OCI-LY7 (cell line): Measurements from ENCODE around the gene PODXL2. TPM values are rescaled to one million over a fixed set of nuclear protein-coding genes. Genes with fewer than 3 reads are reported as not detected.
A peak's percentile ranks its signal among the peaks of the same experiment; 100 is the strongest.

Experiments used
- BruUV-seq: library from RNA; stranded (reverse); fragments of 400-500 nt; replicated peaks from 2 replicates; lab custom pipeline; 2021; lab: Mats Ljungman, UMichigan
- CTCF ChIA-PET: fragments of 300-600 bp; sonication (Branson Sonifier 250); formaldehyde crosslinking; loops from one replicate; lab custom pipeline; 2022; ENCODE audit warnings: antibody characterized with exemption; ENCODE audit not compliant: unreplicated experiment; lab: Charles Lee
- POLR2A ChIA-PET: fragments of 300-600 bp; sonication (Branson Sonifier 250); formaldehyde crosslinking; loops from one replicate; lab custom pipeline; 2022; ENCODE audit warnings: antibody characterized with exemption; lab: Charles Lee
- DNase-seq: peaks from one replicate; pipeline ENCODE4 v3.0.0-alpha.2; 2015; ENCODE audit warnings: low spot score
- H2AFZ ChIP-seq: fragments of 200-600 bp; sonication (generic), shearing (Covaris generic); 2 replicates; pipeline ENCODE4 v1.6.1; 2014; ENCODE audit warnings: mild to moderate bottlenecking, antibody characterized with exemption, low read length, moderate library complexity
- H3K27ac ChIP-seq: fragments of 200-600 bp; sonication (generic); 2 replicates; pipeline ENCODE4 v1.5.1; 2014; ENCODE audit warnings: mixed run types, low read depth, mild to moderate bottlenecking, moderate library complexity, low read length, inconsistent platforms; ENCODE audit not compliant: poor library complexity, severe bottlenecking
- H3K36me3 ChIP-seq: fragments of 200-600 bp; sonication (generic); 2 replicates; pipeline ENCODE4 v1.6.1; 2014; ENCODE audit warnings: mild to moderate bottlenecking, antibody characterized with exemption, low read length, moderate library complexity, mixed read lengths; ENCODE audit not compliant: insufficient read depth
- H3K4me1 ChIP-seq: fragments of 200-600 bp; sonication (generic); 2 replicates; pipeline ENCODE4 v1.5.1; 2014; ENCODE audit warnings: mild to moderate bottlenecking, low read length; ENCODE audit not compliant: insufficient read depth, poor library complexity, severe bottlenecking
- H3K4me2 ChIP-seq: fragments of 200-600 bp; sonication (generic); 2 replicates; pipeline ENCODE4 v1.6.1; 2014; ENCODE audit warnings: mild to moderate bottlenecking, low read length
- H3K4me3 ChIP-seq: fragments of 200-600 bp; sonication (generic); 2 replicates; pipeline ENCODE4 v1.5.1; 2014; ENCODE audit warnings: mild to moderate bottlenecking, low read depth, low read length; ENCODE audit not compliant: poor library complexity, severe bottlenecking
- H3K79me2 ChIP-seq: fragments of 200-600 bp; sonication (generic); 2 replicates; pipeline ENCODE4 v1.6.1; 2016; ENCODE audit warnings: low read depth, mild to moderate bottlenecking, low read length, moderate library complexity, mixed read lengths; ENCODE audit not compliant: insufficient read depth
- H3K9me2 ChIP-seq: fragments of 200-600 bp; sonication (generic); 2 replicates; pipeline ENCODE4 v1.6.1; 2016; ENCODE audit warnings: mild to moderate bottlenecking, low read length, mixed read lengths; ENCODE audit not compliant: insufficient read depth
- H3K9me3 ChIP-seq: fragments of 200-600 bp; sonication (generic); 2 replicates; pipeline ENCODE4 v1.6.1; 2014; ENCODE audit warnings: mild to moderate bottlenecking, mixed run types, low read length, mixed read lengths
- H4K20me1 ChIP-seq: fragments of 200-600 bp; sonication (generic); 2 replicates; pipeline ENCODE4 v1.6.1; 2014; ENCODE audit warnings: mild to moderate bottlenecking, antibody characterized with exemption, low read length, moderate library complexity, mixed read lengths; ENCODE audit not compliant: insufficient read depth
- EZH2phosphoT487 ChIP-seq: fragments of 200-600 bp; sonication (generic); IDR thresholded peaks from 2 replicates; pipeline ENCODE4 v1.6.1; 2018; ENCODE audit warnings: low read depth, borderline replicate concordance, mild to moderate bottlenecking, mixed run types, antibody characterized with exemption, low read length, moderate library complexity, mixed read lengths
- intact Hi-C: fragments of 100-400 bp; cut with micrococcal nuclease; formaldehyde crosslinking; loops from one replicate; pipeline ENCODE4 v1.10.0; 2022; ENCODE audit not compliant: unreplicated experiment
- total RNA-seq, 2 experiments: library from RNA; depleted of rRNA in 1 of 2; stranded (reverse); fragments of >200 nt in 1 of 2; shearing (Covaris generic) in 1 of 2; gene quantifications; 2 replicates each; pipeline ENCODE4 v1.2.3, GENCODE V29; 2014 to 2022
- TF ChIP-seq, protein P1 (sequence below): fragments of 200-600 bp; sonication (generic); conservative IDR thresholded peaks from 2 replicates; pipeline ENCODE4 v1.5.1; 2014; ENCODE audit warnings: mild to moderate bottlenecking, antibody characterized with exemption, low read length, moderate library complexity, mixed read lengths

Gene PODXL2
- total RNA-seq, 2 experiments from 2014 or later: 16.1 to 29.4 TPM

DNA sequence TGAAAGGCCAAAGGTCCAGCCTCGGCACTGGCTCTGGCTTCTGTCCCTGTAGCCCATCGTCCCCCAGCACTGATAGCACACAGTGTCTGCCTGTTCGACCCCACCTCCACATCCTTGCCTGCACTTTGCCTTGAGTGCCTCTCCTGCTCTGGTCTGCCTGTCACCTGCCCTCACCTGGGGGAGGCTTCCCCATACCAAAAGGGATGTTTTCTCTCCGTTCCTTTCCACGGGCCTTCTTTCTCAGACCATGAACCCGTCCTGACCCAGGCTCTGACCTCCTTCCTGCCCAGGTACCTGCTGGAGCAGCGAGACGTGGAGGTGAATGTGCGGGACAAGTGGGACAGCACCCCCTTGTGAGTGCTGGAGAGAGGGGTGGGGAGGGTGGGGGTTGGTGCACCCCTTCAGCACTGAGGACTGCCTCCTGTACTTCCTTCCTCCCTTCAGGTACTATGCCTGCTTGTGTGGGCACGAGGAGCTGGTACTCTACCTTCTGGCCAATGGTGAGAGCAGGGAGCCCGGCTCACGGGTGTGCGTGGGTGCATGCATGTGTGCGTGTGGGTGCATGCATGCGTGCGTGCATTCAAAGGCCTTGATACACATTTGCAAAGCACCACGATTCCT lies 45.2 kb downstream of the PODXL2 start:
- POLR2A ChIA-PET: no interaction called here
- Histone ChIP-seq H3K4me1 (peaks cover 30% of the 10 kb centered on the region), H3K36me3 (no peaks in the 10 kb centered on the region), H3K4me3 (no peak overlapping the region), H3K9me3 (no peaks in the 10 kb centered on the region), H3K9me2 (no peaks in the 10 kb centered on the region), H2AFZ (no peak overlapping the region), H3K27ac (no peak overlapping the region), H3K79me2 (no peaks in the 10 kb centered on the region), H4K20me1 (no peaks in the 10 kb centered on the region), H3K4me2 (peak overlapping the region; percentile 82; the same call in 1 of the 2 replicates)
- CTCF ChIA-PET: interaction anchor here (0.6 kb wide), 1 partner anchor 18 kb away, joined by 4 read pairs; no protein-coding TSS in a partner anchor
- TF ChIP-seq, protein P1, sequence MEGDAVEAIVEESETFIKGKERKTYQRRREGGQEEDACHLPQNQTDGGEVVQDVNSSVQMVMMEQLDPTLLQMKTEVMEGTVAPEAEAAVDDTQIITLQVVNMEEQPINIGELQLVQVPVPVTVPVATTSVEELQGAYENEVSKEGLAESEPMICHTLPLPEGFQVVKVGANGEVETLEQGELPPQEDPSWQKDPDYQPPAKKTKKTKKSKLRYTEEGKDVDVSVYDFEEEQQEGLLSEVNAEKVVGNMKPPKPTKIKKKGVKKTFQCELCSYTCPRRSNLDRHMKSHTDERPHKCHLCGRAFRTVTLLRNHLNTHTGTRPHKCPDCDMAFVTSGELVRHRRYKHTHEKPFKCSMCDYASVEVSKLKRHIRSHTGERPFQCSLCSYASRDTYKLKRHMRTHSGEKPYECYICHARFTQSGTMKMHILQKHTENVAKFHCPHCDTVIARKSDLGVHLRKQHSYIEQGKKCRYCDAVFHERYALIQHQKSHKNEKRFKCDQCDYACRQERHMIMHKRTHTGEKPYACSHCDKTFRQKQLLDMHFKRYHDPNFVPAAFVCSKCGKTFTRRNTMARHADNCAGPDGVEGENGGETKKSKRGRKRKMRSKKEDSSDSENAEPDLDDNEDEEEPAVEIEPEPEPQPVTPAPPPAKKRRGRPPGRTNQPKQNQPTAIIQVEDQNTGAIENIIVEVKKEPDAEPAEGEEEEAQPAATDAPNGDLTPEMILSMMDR: no peak
- TF ChIP-seq EZH2phosphoT487: no peak
- intact Hi-C loops: loop anchor here (5.0 kb wide), 1 partner anchor 97 kb away; no protein-coding TSS in a partner anchor
- no peak for DNase-seq
- no TSS peak for BruUV-seq

DNA sequence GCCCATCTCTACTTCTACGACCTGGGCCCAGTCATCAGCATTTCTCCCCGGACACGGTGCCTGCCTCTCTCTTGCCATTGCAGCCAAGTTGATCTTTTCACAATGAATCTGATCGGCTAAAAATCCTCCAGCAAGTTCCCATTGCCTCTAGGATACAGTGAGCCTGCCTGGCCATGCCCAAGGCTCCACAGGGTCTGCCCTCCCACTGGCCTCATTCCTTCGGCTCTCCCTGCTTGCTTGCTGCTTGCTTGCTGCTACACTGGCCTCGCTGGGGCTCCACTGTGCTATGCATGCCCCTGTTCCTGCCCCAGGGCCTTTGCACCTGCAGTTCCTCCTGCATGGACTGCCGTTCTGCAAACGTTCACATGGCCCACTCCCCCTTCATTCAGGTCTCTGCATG lies 45.8 kb downstream of the PODXL2 start:
- Histone ChIP-seq H3K9me2 (no peaks in the 10 kb centered on the region), H3K9me3 (no peaks in the 10 kb centered on the region), H2AFZ (no peak overlapping the region), H3K4me3 (no peak overlapping the region), H3K36me3 (no peaks in the 10 kb centered on the region), H3K4me1 (peaks cover 30% of the 10 kb centered on the region), H3K4me2 (no peak overlapping the region), H3K27ac (no peak overlapping the region), H3K79me2 (no peaks in the 10 kb centered on the region), H4K20me1 (no peaks in the 10 kb centered on the region)
- TF ChIP-seq, protein P1: no peak
- no peak for TF ChIP-seq EZH2phosphoT487
- intact Hi-C loops: loop anchor here (5.0 kb wide), 1 partner anchor 97 kb away; no protein-coding TSS in a partner anchor
- ChIA-PET POLR2A (no interaction called here), CTCF (interaction anchor here (0.6 kb wide), 1 partner anchor 18 kb away, joined by 4 read pairs; no protein-coding TSS in a partner anchor)
- DNase-seq: no peak
- no TSS peak for BruUV-seq
